ENCODE data around the gene HEBP2. TPM values are rescaled to one million over a fixed set of nuclear protein-coding genes. Genes with fewer than 3 reads are reported as not detected.

The HEBP2 gene
- total and polyA plus RNA-seq, 2 of the 13 experiments (the other 11 are each of a cell fraction or from before 2014, with no cell fraction given): 16.0 to 72.8 TPM

DNA sequence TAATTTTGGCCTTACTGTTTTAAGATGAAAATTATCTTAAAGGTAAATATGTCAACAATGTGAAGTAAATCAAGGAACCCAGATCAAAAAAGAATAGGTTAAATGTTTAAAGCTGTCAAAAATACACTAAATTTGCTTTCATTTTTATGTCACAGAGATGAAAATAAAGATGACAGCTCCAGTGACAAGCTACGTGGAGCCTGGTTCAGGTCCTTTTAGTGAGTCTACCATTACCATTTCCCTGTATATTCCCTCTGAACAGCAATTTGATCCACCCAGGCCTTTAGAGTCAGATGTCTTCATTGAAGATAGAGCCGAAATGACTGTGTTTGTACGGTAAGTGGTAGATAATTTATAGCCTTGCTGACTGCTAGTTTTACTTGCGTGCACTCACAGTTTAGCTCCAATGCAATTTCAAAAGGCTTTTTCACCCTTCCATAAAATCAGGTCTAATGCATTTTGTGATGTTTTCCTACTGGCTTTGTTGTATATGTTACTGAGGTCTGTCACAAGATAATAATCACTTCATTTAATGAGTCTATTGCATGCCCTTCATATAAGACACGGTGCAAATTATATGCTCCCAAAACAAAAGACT lies 1.9 kb downstream of the HEBP2 start:
- no peak for ATAC-seq
- H3K79me2 ChIP-seq (ENCODE audit: insufficient read depth, low read length): peaks cover 8% of the 10 kb centered on the region
- no peak overlapping the region for H3K4me3 ChIP-seq (replicated peaks in 1 of 3; ENCODE audit: insufficient read depth in 1 of 3, low read depth in 2 of 3, low read length in 3 of 3)
- H3K27me3 ChIP-seq (ENCODE audit: control insufficient read depth in 1 of 2, insufficient read depth in 2 of 2, low read length in 2 of 2): no peaks in the 10 kb centered on the region; a peak in 2 of 5 replicates
- 94% methylated on average over 5 of the region's 5 CpGs for WGBS (ENCODE audit: low lambda C conversion rate)
- H3K4me1 ChIP-seq (ENCODE audit: insufficient read depth, low read length): peaks cover 26% of the 10 kb centered on the region
- ChIA-PET POLR2A (interaction anchor here (1.5 kb wide), 1 partner anchor 8 kb away, joined by 3 read pairs; no protein-coding TSS in a partner anchor), CTCF (ENCODE audit: low intra/inter-chr PET ratio, low total read pairs) (no interaction called here)
- no peak for FAIRE-seq
- peak overlapping the region; percentile 91; the same call in 1 of the 2 replicates for H3K4me2 ChIP-seq (ENCODE audit: low read depth, low read length)
- BruUV-seq (replicated peaks): no TSS peak
- DNase-seq (ENCODE audit: low spot score): no peak
- no peak overlapping the region for H2AFZ ChIP-seq (ENCODE audit: low read length)
- H3K9ac ChIP-seq (ENCODE audit: insufficient read depth, low read depth, low read length): no peak overlapping the region
- intact Hi-C loops (cut with micrococcal nuclease; ENCODE audit: unreplicated experiment) (loop anchor here (2.0 kb wide), 1 partner anchor 119 kb away; no protein-coding TSS in a partner anchor), in situ Hi-C loops (cut with HindIII; ENCODE audit: extremely low pct_ligation_motif_present, low pct_unique_long_range_greater_than_20kb) (loop anchor here (10.0 kb wide), 1 partner anchor 291 kb away; no protein-coding TSS in a partner anchor)
- H3K27ac ChIP-seq (ENCODE audit: extremely low read length, insufficient read depth, low read length): no peak overlapping the region
- peaks cover 17 to 50% of the 10 kb centered on the region in 2 experiments for H3K36me3 ChIP-seq (replicated peaks in 1 of 2; ENCODE audit: control insufficient read depth in 1 of 2, insufficient read depth in 2 of 2, low read length in 2 of 2)
- no peaks in the 10 kb centered on the region for H4K20me1 ChIP-seq (ENCODE audit: insufficient read depth, low read length)
- no peaks in the 10 kb centered on the region for H3K9me3 ChIP-seq (ENCODE audit: low read length)
- no peak for TF ChIP-seq KDM1A (CRISPR knock-in tag; IDR thresholded peaks at IDR 0.05)
- no peak for TF ChIP-seq AFF4 (CRISPR knock-in tag; IDR thresholded peaks at IDR 0.05)
- TF ChIP-seq RBFOX2 (IDR thresholded peaks at IDR 0.05; ENCODE audit: low read depth, low read length): no peak
- TF ChIP-seq RBM39 (IDR thresholded peaks at IDR 0.05; ENCODE audit: low read depth, low read length, poor library complexity, severe bottlenecking): no peak
- no peak for TF ChIP-seq NPAS2 (CRISPR knock-in tag; IDR thresholded peaks at IDR 0.05; ENCODE audit: borderline replicate concordance)
- no peak for TF ChIP-seq CTCF (CRISPR knock-in tag; IDR thresholded peaks at IDR 0.05)
- TF ChIP-seq ARNT2 (CRISPR knock-in tag; IDR thresholded peaks at IDR 0.05; ENCODE audit: low read depth): no peak
- TF ChIP-seq ZSCAN12 (CRISPR knock-in tag; IDR thresholded peaks at IDR 0.05): no peak
- TF ChIP-seq SRSF9 (IDR thresholded peaks at IDR 0.05; ENCODE audit: borderline replicate concordance, insufficient read depth, low read depth, low read length, poor library complexity, severe bottlenecking): no peak
- TF ChIP-seq, protein P1, sequence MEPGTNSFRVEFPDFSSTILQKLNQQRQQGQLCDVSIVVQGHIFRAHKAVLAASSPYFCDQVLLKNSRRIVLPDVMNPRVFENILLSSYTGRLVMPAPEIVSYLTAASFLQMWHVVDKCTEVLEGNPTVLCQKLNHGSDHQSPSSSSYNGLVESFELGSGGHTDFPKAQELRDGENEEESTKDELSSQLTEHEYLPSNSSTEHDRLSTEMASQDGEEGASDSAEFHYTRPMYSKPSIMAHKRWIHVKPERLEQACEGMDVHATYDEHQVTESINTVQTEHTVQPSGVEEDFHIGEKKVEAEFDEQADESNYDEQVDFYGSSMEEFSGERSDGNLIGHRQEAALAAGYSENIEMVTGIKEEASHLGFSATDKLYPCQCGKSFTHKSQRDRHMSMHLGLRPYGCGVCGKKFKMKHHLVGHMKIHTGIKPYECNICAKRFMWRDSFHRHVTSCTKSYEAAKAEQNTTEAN (CRISPR knock-in tag; conservative IDR thresholded peaks at IDR 0.05): no peak
- no peak for TF ChIP-seq SP140L (CRISPR knock-in tag; IDR thresholded peaks at IDR 0.05; ENCODE audit: borderline replicate concordance)
- TF ChIP-seq, protein P2, sequence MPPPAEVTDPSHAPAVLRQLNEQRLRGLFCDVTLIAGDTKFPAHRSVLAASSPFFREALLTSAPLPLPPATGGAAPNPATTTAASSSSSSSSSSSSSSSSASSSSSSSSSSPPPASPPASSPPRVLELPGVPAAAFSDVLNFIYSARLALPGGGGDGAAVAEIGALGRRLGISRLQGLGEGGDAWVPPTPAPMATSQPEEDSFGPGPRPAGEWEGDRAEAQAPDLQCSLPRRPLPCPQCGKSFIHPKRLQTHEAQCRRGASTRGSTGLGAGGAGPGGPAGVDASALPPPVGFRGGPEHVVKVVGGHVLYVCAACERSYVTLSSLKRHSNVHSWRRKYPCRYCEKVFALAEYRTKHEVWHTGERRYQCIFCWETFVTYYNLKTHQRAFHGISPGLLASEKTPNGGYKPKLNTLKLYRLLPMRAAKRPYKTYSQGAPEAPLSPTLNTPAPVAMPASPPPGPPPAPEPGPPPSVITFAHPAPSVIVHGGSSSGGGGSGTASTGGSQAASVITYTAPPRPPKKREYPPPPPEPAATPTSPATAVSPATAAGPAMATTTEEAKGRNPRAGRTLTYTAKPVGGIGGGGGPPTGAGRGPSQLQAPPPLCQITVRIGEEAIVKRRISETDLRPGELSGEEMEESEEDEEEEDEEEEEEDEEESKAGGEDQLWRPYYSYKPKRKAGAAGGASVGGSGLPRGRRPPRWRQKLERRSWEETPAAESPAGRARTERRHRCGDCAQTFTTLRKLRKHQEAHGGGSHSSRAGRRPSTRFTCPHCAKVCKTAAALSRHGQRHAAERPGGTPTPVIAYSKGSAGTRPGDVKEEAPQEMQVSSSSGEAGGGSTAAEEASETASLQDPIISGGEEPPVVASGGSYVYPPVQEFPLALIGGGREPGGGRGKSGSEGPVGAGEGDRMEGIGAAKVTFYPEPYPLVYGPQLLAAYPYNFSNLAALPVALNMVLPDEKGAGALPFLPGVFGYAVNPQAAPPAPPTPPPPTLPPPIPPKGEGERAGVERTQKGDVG (CRISPR knock-in tag; IDR thresholded peaks at IDR 0.05; ENCODE audit: borderline replicate concordance): no peak
- TF ChIP-seq ZNF317 (CRISPR knock-in tag; IDR thresholded peaks at IDR 0.05): no peak
